Stimulated activated CD4-positive, alpha-beta T cell treated with anti-CD3 and anti-CD28 coated beads, Interleukin-1b, Interleukin-23, amount 100 ng/mL, for 48 hours (primary cell): ENCODE measurements around the gene LCN15.
"Not testable (repeated sequence)": the region's sequence is repeated elsewhere in the genome, so short reads cannot be mapped to it uniquely, and the experiment has no call there.

Experiments
- DNase-seq: peaks from one replicate; pipeline ENCODE4 v3.0.0-alpha.2; 2020

LCN15 gene

GRCh38 chr9:136764301-136764891, at the start of gene LCN15:
Gene LCN15 (minus strand): TSS chr9:136764518. CDS start chr9:136764488, 30 bp downstream.
- DNase-seq: no peak

DNA sequence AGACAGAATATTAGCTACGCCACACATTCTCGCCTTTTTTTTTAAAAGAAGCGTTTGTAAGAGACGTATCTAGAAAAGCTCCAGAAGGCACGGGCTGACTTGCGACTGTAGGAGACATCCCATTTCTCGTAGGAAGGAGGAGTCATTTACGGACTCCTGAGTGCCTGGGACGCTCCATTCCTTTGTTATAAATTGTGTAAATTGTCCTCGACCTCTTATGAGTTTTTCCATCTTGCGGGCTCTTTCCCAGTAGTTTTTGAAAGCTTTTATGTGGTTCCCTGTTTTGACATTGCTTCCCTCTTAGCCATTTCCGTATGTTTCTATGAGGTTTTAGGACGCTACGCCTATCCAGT, 44.5 kb upstream of the LCN15 start:
- DNase-seq: no peak

DNA sequence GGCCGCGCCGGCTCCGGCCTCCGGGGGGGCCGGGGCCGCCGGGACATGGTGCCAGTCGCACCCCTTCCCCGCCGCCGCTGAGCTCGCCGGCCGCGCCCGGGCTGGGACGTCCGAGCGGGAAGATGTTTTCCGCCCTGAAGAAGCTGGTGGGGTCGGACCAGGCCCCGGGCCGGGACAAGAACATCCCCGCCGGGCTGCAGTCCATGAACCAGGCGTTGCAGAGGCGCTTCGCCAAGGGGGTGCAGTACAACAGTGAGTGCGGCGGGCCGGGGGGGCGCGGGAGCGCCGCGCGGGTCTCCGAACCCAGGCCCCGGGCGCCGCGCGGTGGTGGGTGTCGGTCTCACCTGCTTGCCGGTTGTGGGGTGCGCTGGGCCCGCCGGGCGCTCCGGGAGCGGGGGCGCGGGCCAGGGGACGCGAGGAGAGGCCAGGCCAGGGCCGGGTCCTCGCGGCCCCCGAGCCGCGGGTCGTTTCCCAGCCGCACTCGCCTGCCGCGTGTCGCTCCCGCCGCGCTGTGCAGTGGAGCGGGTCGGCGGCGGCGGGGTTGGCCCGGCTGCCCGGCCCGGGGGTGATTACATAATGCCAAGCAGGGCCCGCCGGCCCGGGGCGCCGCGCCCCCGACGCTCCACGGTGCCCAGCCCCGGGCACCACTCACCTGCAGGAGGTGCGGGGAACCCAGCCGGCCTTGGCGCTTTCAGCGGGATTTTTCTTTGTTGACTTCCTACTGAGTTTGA, 43.9 kb upstream of the LCN15 start:
- no peak for DNase-seq

- DNase-seq: peak; percentile 77
Observed at GRCh38 chr9:136807281-136808074, 43.2 kb upstream of the LCN15 start, which contains the start of gene RABL6. Gene RABL6 (plus strand): TSS chr9:136807948. CDS start chr9:136808197, 249 bp downstream.

GRCh38 chr9:136806631-136807201, 42.4 kb upstream of the LCN15 start:
- no peak for DNase-seq

- DNase-seq: no peak
Observed at GRCh38 chr9:136806067-136806466, 41.7 kb upstream of the LCN15 start.

DNA sequence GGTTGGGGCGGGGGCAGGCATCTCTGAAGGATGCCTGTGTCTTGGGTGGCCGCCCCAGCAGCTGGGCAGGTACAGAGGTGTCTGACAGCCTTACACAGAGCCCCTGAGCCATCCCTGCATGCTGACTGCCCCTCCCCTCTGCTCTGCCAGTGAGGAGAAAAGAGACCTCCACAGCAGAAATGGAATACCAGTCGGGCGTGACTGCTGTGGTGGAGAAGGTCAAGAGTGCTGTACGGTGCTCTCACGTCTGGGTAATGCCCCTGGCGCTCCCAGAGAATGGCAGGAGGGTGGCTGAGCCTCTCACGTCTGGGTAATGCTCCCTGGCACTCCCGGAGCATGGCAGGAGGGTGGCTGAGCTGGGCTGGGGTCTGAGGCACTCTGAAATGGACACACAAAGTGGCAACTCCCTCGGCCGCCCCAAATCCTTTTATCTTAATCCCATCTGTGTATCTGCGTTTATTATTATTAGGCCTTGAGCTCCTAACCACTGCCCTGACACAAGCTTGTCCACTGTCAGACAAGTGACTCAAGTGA, 41.0 kb upstream of the LCN15 start:
- DNase-seq: no peak

- no peak for DNase-seq
Observed at GRCh38 chr9:136804509-136805206, 40.3 kb upstream of the LCN15 start.

DNA sequence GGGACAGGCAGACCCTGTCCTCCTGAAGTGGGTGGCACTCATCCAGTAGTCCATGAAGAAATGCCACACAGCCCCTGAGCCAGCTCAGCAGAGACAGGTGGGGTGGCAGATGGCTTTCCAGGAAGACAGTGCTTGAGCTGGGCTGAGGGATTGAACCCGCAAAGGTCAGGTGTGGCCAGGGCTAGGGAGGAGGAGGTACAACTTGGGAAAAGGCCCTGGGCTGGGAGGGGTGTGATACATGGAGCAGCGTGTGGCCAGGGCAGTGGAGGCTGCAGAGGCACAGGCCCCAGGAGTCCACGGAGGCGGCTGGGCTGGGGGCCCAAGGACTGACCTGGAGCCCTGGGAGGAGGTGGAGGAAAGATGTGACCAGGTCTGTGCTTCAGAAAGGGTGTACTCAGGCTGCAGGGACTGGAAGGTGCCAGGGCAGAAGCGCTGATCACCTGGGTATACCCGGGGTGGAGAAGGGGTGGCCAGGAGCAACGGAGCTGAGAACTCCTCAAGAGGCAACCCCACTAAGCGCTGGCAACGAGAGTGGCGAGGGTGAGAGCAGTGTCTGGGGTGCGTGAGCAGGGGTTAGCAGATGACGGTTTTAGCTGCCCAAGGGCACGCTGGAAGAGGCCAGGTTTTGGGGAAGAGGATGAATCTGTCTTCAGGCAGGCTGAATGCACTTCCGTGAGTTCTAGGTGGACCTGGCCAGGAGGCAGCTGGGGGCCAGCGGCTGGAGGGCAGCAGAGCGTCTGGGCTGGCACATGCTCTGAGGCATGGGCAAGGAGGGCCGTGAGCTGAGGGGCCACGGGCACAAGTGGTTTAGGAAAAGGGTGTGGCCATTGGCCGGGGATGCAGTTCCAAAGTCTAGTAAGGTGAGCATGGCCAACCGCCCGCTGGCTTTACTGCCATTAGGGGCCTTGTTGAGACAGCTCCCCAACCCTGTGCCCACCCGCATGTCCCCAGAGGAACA, 39.5 kb upstream of the LCN15 start:
- no peak for DNase-seq

GRCh38 chr9:136803009-136803550, 38.8 kb upstream of the LCN15 start:
- DNase-seq: not testable (repeated sequence)

GRCh38 chr9:136802321-136802720, 38.0 kb upstream of the LCN15 start:
- no peak for DNase-seq

DNA sequence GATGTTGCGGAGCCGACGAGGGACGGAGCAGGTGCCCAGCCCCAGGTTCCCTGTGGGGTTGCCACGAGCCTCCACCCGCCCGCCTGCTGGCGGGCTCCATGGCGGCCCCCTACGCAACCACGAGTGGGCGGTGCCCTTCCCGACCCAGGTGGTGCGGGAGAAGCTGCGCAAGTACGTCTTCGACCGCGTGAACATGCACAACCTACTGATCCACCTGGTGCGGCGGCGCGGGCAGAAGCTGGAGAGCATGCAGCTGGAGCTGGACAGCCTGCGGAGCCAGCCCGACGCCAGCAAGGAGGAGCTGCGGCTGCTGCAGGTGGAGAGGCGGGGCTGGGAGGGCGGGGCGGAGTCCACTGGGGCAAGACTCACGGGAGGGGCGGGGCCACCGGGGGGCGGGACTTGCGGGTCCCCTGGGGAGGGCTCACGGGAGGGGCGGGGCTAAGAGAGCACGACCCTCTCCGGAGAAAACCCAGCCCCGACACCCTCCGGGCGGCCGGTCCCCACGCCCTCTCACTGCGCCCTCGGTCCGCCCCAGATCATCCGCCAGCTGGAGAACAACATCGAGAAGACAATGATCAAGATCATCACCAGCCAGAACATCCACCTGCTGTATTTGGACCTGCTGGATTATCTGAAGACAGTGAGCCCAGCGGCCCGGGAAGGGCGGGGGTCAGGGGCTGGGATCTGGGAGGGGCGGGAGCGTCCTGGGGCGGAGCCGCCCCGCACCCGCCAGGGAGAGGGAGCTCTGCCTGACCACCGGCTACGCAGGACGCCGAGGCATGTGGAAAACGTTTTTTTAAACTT, 35.7 kb upstream of the LCN15 start:
- peak; percentile 84 for DNase-seq

GRCh38 chr9:136799079-136799853, 34.9 kb upstream of the LCN15 start:
- DNase-seq: no peak

- DNase-seq: no peak
Observed at GRCh38 chr9:136798708-136799078, 34.4 kb upstream of the LCN15 start.

- DNase-seq: not testable (repeated sequence)
Observed at GRCh38 chr9:136796775-136797347, 32.5 kb upstream of the LCN15 start.

GRCh38 chr9:136796238-136796774, 32.0 kb upstream of the LCN15 start, which contains the start of gene CCDC183:
Gene CCDC183 (plus strand): TSS chr9:136796338. CDS start chr9:136796398, 60 bp downstream.
- DNase-seq: no peak

GRCh38 chr9:136795000-136795348, 30.7 kb upstream of the LCN15 start:
- DNase-seq: no peak

- no peak for DNase-seq
Observed at GRCh38 chr9:136794281-136794999, 30.1 kb upstream of the LCN15 start.
